ENCODE data around the gene OR1F1.

- TF ChIP-seq CTCF (conservative IDR thresholded peaks at IDR 0.05; ENCODE audit: low read depth in 2 of 2) (no peak), EZH2phosphoT487 (IDR thresholded peaks at IDR 0.05; ENCODE audit: unreplicated experiment) (no peak), REST (IDR thresholded peaks at IDR 0.05; ENCODE audit: unreplicated experiment) (no peak), STAT1 (IDR thresholded peaks at IDR 0.05; ENCODE audit: unreplicated experiment) (no peak)
These were observed 61.4 kb downstream of the OR1F1 start for GRCh38 chr16:3249451-3249850.
